ENCODE results near the gene CTSK.

CTSK gene

DNA sequence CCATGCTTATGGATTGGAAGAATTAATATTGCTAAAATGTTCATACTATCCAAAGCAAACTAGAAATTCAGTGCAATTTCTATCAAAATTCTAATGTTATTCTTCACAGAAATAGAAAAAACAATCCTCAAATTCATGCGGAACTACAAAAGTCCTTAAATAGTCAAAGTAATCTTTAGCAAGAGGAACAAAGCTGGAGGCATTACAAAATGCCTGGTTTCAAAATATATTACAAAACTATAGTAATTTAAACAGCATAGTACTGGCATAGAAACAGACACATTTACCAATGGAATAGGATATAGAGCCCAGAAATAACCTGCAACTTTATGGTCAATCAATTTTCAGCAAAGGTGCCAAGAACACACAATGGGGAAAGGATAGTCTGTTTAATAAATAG, 46.3 kb downstream of the CTSK start:
- no peak overlapping the region for H3K4me3 ChIP-seq (replicated peaks; ENCODE audit: low read depth, low read length)
- no peak for TF ChIP-seq CTCF (IDR thresholded peaks at IDR 0.05; ENCODE audit: low read depth, low read length, missing control alignments)
- DNase-seq (ENCODE audit: extremely low read depth, low read depth) = no peak

- DNase-seq (ENCODE audit: extremely low read depth, low read depth) = no peak
- TF ChIP-seq CTCF (IDR thresholded peaks at IDR 0.05; ENCODE audit: low read depth, low read length, missing control alignments) = no peak
- no peak overlapping the region for H3K4me3 ChIP-seq (replicated peaks; ENCODE audit: low read depth, low read length)
Measured at GRCh38 chr1:150760013-150760412, 48.0 kb downstream of the CTSK start.

- DNase-seq (ENCODE audit: extremely low read depth, low read depth) = no peak
- no peak overlapping the region for H3K4me3 ChIP-seq (replicated peaks; ENCODE audit: low read depth, low read length)
- no peak for TF ChIP-seq CTCF (IDR thresholded peaks at IDR 0.05; ENCODE audit: low read depth, low read length, missing control alignments)
Measured at GRCh38 chr1:150753416-150753815, 54.6 kb downstream of the CTSK start.

DNA sequence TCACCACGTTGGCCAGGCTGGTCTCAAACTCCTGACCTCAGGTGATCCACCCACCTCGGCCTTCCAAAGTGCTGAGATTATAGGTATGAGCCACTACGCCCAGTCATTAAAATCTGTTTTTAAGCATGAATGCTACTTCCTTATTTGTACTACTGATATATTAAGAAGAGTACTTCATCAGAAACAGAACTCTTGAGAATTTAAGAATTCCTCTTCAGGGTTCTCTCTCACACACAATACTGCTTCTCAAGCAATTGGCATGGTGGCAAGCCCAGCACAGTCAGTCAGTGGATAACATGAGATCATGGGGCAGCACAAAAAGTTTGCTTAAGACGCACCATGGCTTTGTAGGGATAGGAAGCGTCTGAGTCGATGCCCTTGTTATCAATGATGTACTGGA, 56.6 kb downstream of the CTSK start:
- no peak for DNase-seq (ENCODE audit: extremely low read depth, low read depth)
- H3K4me3 ChIP-seq (replicated peaks; ENCODE audit: low read depth, low read length) = no peak overlapping the region
- TF ChIP-seq CTCF (IDR thresholded peaks at IDR 0.05; ENCODE audit: low read depth, low read length, missing control alignments) = no peak

DNA sequence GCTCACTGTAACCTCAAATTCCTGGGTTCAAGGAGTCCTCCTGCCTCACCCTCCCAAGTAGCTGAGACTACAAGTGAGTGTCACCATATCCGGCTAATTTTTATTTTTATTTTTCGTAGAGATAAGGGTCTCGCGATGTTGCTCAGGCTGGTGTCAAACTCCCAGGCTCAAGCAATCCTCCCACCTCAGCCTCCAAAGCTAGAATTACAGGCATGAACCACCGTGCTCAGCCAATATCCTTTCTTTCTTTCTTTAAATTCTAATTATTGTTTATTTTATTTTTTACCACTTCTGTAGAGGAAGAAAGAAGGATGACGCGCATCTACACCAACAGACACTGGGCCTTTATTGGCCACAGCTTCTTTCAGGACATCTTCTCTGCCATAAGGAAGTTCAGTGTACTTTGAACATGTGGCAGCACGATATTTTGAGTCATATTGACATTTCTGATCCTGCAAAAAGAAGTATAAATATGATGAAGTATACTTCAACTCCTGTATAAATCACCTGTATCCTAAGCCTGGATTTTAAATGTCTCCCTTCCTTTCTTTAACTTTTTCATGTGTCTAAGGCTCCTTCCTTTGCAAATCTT, 58.2 kb downstream of the CTSK start:
- TF ChIP-seq CTCF (IDR thresholded peaks at IDR 0.05; ENCODE audit: low read depth, low read length, missing control alignments) = no peak

GRCh38 chr1:150748878-150749719, 59.0 kb downstream of the CTSK start:
- no peak for TF ChIP-seq CTCF (IDR thresholded peaks at IDR 0.05; ENCODE audit: low read depth, low read length, missing control alignments)
- no peak overlapping the region for H3K4me3 ChIP-seq (replicated peaks; ENCODE audit: low read depth, low read length)
- DNase-seq (ENCODE audit: extremely low read depth, low read depth) = no peak

More for the DNA sequence above, 58.2 kb downstream of the CTSK start:
- DNase-seq (ENCODE audit: extremely low read depth, low read depth) = no peak
- H3K4me3 ChIP-seq (replicated peaks; ENCODE audit: low read depth, low read length) = no peak overlapping the region

Measured in HFF-Myc (cell line).